IPS DF 4.7 (cell line): ENCODE data around the gene CDRT15.
"Not testable (repeated sequence)": the region's sequence is repeated elsewhere in the genome, so short reads cannot be mapped to it uniquely, and the experiment has no call there.

Source experiments
- DNase-seq: peaks from one replicate; pipeline ENCODE4 v3.0.0-alpha.2; 2013; ENCODE audit warnings: low spot score; ENCODE audit errors: extremely low read depth

The CDRT15 gene

GRCh38 chr17:14236762-14237161 lies at the start of gene CDRT15:
CDRT15 (minus strand) TSS chr17:14236862; CDS start chr17:14236833, 29 bp downstream.
- not testable (repeated sequence) for DNase-seq

GRCh38 chr17:14282726-14283125 lies 46.1 kb upstream of the CDRT15 start:
- DNase-seq: no peak

GRCh38 chr17:14281530-14281929 lies 44.9 kb upstream of the CDRT15 start:
- DNase-seq: no peak

- DNase-seq: no peak
These were observed 40.0 kb upstream of the CDRT15 start for GRCh38 chr17:14276535-14277250.

GRCh38 chr17:14270508-14270907 lies 33.8 kb upstream of the CDRT15 start:
- no peak for DNase-seq

- DNase-seq: no peak
These were observed 32.8 kb upstream of the CDRT15 start for GRCh38 chr17:14269473-14269872.

GRCh38 chr17:14268264-14268663 lies 31.6 kb upstream of the CDRT15 start:
- no peak for DNase-seq

- DNase-seq: no peak
These were observed 24.7 kb upstream of the CDRT15 start for GRCh38 chr17:14261406-14261805.

GRCh38 chr17:14245629-14246028 lies 9.0 kb upstream of the CDRT15 start:
- DNase-seq: no peak

GRCh38 chr17:14245002-14245401 lies 8.3 kb upstream of the CDRT15 start:
- DNase-seq: peak; percentile 16

- not testable (repeated sequence) for DNase-seq
These were observed 2.6 kb upstream of the CDRT15 start for GRCh38 chr17:14239271-14239670.

GRCh38 chr17:14236032-14236431 lies 630 bp downstream of the CDRT15 start:
- DNase-seq: not testable (repeated sequence)

- DNase-seq: not testable (repeated sequence)
These were observed 1.6 kb downstream of the CDRT15 start for GRCh38 chr17:14235047-14235446.

GRCh38 chr17:14231187-14231586 lies 5.5 kb downstream of the CDRT15 start:
- DNase-seq: not testable (repeated sequence)

GRCh38 chr17:14228903-14229302 lies 7.8 kb downstream of the CDRT15 start:
- DNase-seq: no peak

- DNase-seq: no peak
These were observed 9.6 kb downstream of the CDRT15 start for GRCh38 chr17:14227052-14227451.

- no peak for DNase-seq
These were observed 11.2 kb downstream of the CDRT15 start for GRCh38 chr17:14225254-14225980.

- DNase-seq: no peak
These were observed 14.1 kb downstream of the CDRT15 start for GRCh38 chr17:14222611-14223010.

GRCh38 chr17:14214271-14214670 lies 22.4 kb downstream of the CDRT15 start:
- no peak for DNase-seq

GRCh38 chr17:14212401-14212800 lies 24.3 kb downstream of the CDRT15 start:
- DNase-seq: no peak

GRCh38 chr17:14211801-14212200 lies 24.9 kb downstream of the CDRT15 start:
- no peak for DNase-seq

GRCh38 chr17:14211246-14211645 lies 25.4 kb downstream of the CDRT15 start:
- no peak for DNase-seq

GRCh38 chr17:14209215-14209614 lies 27.4 kb downstream of the CDRT15 start:
- DNase-seq: no peak
